ENCODE results near the gene EVI2A.

GRCh38 chr17:31295489-31295871, 25.9 kb downstream of the EVI2A start:
- TF ChIP-seq CTCF (IDR thresholded peaks at IDR 0.05; ENCODE audit: insufficient read depth, low read depth, low read length) (no peak), EZH2 (IDR thresholded peaks at IDR 0.05; ENCODE audit: insufficient read depth, low read length) (no peak)
